CD4-positive, alpha-beta T cell treated with Interleukin-17A for 1 hour (primary cell): ENCODE results near the gene RPL32.
"Not testable (repeated sequence)": the region's sequence is repeated elsewhere in the genome, so short reads cannot be mapped to it uniquely, and the experiment has no call there.

Experiments
- DNase-seq: peaks from one replicate; pipeline ENCODE4 v3.0.0-alpha.2; 2020

RPL32 gene

GRCh38 chr3:12841149-12841969, at the start of gene RPL32:
TSS of gene RPL32 (minus strand) at chr3:12841565. CDS start at chr3:12840237, 1,328 bp downstream.
- DNase-seq, result peak; percentile 94

GRCh38 chr3:12890610-12891390, 49.4 kb upstream of the RPL32 start:
- no peak for DNase-seq

- DNase-seq, result no peak
These were observed 45.4 kb upstream of the RPL32 start for GRCh38 chr3:12886736-12887135.

GRCh38 chr3:12886106-12886679, 44.8 kb upstream of the RPL32 start:
- peak; percentile 14 for DNase-seq

- DNase-seq, result no peak
These were observed 44.2 kb upstream of the RPL32 start for GRCh38 chr3:12885583-12885930.

- no peak for DNase-seq
These were observed 43.6 kb upstream of the RPL32 start for GRCh38 chr3:12884790-12885582.

GRCh38 chr3:12884186-12884680, 42.9 kb upstream of the RPL32 start:
- no peak for DNase-seq

- DNase-seq, result no peak
These were observed 41.3 kb upstream of the RPL32 start for GRCh38 chr3:12882336-12883310.

- not testable (repeated sequence) for DNase-seq
These were observed 40.5 kb upstream of the RPL32 start for GRCh38 chr3:12881858-12882257.

GRCh38 chr3:12879191-12879815, 37.9 kb upstream of the RPL32 start:
- no peak for DNase-seq

- not testable (repeated sequence) for DNase-seq
These were observed 37.4 kb upstream of the RPL32 start for GRCh38 chr3:12878758-12879157.

GRCh38 chr3:12878141-12878574, 36.8 kb upstream of the RPL32 start:
- no peak for DNase-seq

- no peak for DNase-seq
These were observed 35.7 kb upstream of the RPL32 start for GRCh38 chr3:12877040-12877439.

GRCh38 chr3:12875857-12876836, 34.8 kb upstream of the RPL32 start:
- DNase-seq, result no peak

GRCh38 chr3:12871404-12871983, 30.1 kb upstream of the RPL32 start:
- DNase-seq, result no peak

GRCh38 chr3:12870942-12871341, 29.6 kb upstream of the RPL32 start:
- peak; percentile 55 for DNase-seq

- DNase-seq, result peak; percentile 28
These were observed 27.8 kb upstream of the RPL32 start for GRCh38 chr3:12869035-12869621.
